Measurements from ENCODE around the gene LCN6.

The LCN6 gene

GRCh38 chr9:136754626-136755301 lies 6.4 kb upstream of the LCN6 start:
- TF ChIP-seq CTCF (conservative IDR thresholded peaks at IDR 0.05): no peak
- H3K27ac ChIP-seq: no peak overlapping the region

GRCh38 chr9:136754059-136754572 lies 5.8 kb upstream of the LCN6 start:
- no peak for TF ChIP-seq CTCF (conservative IDR thresholded peaks at IDR 0.05)

GRCh38 chr9:136753371-136754058 lies 5.2 kb upstream of the LCN6 start:
- no peak overlapping the region for H3K27ac ChIP-seq
- no peak for TF ChIP-seq CTCF (conservative IDR thresholded peaks at IDR 0.05)

More at GRCh38 chr9:136754059-136754572, 5.8 kb upstream of the LCN6 start:
- H3K27ac ChIP-seq: no peak overlapping the region

GRCh38 chr9:136751814-136752213 lies 3.5 kb upstream of the LCN6 start:
- no peak for TF ChIP-seq CTCF (conservative IDR thresholded peaks at IDR 0.05)

GRCh38 chr9:136751244-136751643 lies 2.9 kb upstream of the LCN6 start:
- no peak overlapping the region for H3K27ac ChIP-seq
- no peak for TF ChIP-seq CTCF (conservative IDR thresholded peaks at IDR 0.05)

More at GRCh38 chr9:136751814-136752213, 3.5 kb upstream of the LCN6 start:
- no peak overlapping the region for H3K27ac ChIP-seq

- no peak overlapping the region for H3K27ac ChIP-seq
- no peak for TF ChIP-seq CTCF (conservative IDR thresholded peaks at IDR 0.05)
Measured at GRCh38 chr9:136750526-136750925, 2.2 kb upstream of the LCN6 start.

Measured in VCaP (cell line).